Activated naive CD4-positive, alpha-beta T cell treated with Interleukin-2 at 50 U/mL for 16 hours (primary cell): ENCODE data around the gene SSBP3.

Experiments
- DNase-seq: peaks from one replicate; pipeline ENCODE4 v3.0.0-alpha.2; 2020

Gene SSBP3

DNA sequence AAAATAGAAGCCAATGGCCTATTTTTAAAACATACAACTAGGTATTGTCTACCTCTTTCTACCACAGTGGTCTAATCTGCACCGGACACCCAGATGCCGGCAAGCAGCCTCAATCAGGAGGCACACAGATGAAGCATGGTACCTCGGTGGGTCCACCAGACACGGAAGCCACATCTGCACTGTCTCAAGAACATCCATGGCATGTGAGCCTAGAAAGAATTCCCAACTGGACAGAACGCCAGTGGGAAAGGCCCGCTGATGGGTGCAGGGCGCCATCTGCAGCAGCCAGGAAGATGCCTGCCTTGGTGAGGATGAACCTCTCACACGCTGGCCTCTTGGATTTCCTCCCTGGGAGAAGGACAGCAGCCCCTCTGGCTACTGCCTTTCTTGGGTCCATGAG is 126.7 kb downstream of the SSBP3 start:
- no peak for DNase-seq

DNA sequence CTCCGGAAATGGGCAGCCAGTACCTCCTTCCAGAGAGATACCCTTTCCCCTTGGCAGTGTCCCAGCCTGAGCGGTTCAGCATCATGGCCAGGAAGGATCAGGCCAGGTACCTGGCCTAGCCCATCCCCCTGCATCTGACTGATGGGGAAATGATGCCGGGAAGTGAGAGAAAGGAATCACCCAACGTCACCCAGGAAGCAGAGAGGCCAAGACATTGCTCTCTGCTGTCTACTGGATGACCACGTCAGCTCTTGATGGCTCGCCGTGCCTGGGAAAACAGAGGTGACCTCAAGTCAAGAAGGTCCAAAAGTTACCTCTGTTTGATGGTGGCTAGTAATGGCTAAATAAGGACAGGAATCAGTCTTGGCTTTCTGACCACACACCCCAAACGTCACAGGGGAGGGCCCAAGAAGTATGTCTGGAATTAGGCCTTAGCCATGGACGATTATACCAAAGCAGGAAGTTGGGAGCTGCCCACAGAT is 127.2 kb downstream of the SSBP3 start:
- no peak for DNase-seq

DNA sequence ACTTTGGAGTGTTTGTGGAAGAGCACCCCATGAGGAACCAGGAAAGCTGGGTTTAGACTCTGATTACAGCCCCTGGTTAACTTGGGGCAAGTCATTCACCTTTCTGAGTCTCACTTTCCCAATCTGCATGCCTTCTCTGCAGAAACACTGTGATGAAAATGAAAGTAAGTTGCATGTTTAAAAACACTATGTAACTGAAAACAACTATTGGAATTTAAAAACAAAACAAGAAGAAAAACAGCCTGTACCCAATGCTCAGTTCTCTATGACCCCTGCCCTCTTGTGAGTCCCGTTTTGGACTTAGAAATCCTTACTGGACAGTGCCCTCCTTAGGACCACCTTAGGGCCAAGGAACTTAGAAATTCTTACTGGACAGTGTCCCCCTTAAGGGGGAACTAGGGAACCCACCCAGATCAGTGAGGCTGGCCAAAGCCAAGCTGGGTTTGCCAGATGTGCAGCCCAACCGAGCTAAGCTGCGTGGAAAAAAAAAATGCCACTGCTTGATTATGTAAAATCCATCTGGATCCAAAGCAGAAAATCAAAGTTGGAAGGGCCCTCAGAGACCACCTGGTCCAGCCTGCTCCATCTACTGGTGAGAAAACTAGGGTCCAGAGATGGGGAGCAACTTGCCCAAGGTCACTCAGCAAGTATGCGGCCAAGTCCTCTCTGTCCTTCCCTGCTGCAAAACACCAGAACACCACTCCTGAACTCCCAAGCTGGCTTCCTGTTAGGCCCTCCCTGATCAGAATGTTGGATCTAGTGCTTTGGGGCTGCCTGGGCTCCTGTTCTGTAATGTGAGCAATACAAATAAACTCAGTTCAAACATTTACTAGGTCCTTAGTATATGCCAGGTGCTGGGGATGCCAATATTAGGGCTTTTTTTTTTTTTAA is 128.5 kb downstream of the SSBP3 start:
- no peak for DNase-seq

DNA sequence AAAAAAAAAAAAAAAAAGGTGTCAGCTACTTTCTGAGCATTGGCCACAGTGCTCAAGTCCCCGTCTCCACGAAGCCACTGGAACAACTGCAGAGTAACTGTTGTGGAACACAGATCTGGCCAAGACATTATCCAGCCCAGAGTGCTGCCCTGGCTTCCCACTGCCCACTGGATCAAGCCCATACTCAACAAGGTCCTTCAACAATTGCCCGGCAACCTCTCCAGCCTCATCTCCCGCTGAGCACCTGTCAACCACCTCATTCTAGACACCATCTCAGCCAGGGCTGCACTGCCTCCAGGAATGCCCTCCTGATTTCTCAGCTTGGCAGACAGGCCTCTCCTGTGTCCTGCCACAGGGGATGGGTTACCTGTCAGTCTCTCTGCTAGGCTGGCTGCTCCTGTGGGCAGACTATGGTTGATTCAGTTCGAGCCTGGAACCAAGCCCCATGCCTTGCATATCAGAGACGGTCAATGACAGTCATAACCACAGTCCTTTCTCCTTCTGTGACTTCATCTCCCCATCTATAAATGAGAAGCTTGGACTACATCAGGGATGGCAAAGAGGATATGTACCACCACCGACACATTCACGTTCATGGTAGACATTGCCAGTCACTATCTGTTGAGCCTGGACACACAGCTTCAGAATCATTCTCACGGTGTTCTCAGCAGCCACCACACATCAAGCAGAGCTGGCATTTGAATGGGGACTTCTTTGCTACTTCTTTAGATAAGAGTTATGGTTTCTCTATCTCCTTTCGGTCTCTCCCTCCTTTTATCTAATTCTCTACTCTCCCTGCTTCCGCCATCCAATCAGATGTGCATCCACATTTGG is 129.4 kb downstream of the SSBP3 start:
- DNase-seq: no peak

DNA sequence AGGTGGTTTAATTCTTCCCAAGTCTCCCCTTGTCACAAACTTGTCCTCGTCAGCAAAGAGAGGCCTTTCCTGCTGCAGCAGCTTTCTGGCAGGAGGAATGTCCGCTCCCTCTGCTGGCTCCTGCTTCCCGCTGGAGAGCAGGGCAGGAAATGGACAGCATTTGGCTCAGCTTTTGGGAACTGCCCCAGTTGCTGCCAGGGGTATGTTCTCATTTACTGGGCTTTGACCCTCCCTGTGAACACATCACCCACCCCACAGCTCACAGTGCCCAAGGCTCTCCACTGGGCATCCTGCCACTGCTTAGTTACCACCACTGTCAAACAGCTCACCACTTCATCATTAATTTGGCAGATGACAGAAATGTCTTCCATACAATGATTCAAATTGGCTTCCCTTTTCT is 130.8 kb downstream of the SSBP3 start:
- DNase-seq: no peak

DNA sequence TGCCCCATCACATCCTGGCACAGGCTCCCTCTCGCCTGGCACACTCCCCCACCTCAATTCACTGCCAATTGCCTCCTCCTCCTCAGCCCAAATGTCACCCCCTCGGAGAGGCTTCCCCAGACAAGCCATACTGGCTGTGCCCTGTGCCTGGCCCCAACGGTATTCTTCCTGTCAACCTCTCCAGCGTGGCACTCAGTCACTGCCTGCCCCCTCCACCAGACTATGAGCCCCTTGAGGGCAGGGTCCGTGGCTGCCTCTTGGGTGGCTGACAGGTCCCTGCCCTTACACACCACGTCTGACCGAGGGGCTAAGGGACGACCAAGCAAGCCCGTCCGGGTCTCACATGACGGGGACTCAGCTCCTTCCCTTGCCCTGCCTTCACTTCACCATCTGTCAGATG is 131.3 kb downstream of the SSBP3 start:
- no peak for DNase-seq

DNA sequence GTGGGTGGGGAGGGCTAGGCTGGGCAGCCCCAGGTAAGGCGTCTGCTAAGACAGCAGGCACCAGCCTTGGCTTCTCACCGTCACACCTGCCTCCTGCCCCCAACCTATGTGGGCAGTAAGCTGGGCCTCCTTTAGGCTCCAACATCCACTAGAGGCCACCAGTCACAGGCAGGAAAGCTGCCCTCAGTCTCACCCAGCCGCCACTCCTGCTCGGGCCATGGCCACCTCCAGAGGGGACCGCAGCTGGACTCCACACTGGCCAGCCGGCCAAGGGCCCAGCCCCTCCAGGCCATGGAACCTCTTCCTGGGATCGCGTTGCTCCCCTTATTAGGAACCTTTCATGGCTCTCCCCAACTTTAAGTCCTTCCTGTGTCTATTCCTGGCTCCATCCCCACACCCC is 131.7 kb downstream of the SSBP3 start:
- DNase-seq: no peak

DNA sequence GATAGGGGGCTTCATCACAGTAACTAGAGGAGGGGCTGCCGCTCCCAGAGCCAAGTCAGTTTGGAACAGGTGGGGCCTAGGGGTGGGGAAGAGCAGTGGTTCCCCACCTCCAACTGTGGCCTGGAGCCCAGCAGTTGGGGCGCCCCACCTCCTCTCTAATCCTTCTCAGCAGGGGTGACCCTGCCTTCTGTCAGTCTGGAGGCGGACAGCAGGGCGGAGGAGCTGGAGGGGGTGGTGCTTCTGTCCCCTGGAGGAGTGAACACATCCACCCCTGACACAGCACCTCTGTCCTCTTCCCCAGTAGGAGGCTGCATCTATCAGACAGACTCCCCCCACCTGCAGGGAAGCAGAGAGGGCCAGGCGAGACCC is 132.4 kb downstream of the SSBP3 start:
- DNase-seq: no peak

DNA sequence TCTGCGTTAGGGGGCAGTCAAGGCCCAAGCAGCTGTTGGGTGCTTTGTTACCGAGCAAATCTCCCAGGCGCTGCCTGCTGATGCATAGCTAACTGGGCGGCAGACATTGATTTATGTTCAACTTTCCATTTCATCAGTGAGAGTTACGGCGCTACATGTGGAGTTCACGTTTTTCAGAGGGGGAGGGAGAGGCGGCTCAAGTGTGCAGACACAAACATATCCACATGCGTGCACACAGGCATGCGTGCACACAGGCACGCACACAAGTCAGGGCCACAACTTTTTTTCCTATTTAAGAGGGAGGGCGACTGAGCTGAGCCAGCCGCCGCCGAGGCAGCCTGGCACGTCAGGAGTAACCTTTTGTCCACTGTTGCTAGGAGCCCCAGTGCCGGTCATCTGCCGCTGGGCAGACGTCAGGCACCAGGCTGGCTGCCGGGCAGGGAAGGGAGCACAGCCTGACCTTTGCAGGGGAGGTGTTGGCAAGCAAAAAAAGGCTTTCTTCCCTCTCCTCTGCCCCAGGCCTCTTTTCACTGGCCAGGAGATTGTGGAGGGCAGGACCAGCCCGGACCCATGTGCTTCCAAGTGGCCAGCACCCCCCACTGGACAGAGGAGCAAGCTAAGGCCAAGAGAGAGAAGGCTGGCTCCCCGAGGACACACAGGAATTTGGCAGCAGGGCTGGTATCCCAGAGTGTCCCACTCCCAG is 133.0 kb downstream of the SSBP3 start:
- DNase-seq: no peak

DNA sequence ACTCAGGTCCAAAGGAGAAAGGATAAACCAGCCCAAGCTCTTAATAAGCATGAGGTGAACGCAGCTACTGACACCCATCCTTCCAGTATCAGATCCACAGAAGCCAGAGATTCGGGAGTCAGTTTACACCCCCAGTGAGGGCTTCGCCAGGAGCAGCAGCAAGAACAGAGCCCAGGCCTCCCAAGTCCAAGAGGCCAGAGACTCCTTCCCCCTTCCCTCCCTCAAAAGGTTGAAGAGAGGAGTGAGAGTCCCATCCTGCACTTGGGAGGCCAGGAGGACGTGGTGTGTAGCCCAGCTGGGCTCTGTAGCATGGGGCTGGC is 133.5 kb downstream of the SSBP3 start:
- no peak for DNase-seq

DNA sequence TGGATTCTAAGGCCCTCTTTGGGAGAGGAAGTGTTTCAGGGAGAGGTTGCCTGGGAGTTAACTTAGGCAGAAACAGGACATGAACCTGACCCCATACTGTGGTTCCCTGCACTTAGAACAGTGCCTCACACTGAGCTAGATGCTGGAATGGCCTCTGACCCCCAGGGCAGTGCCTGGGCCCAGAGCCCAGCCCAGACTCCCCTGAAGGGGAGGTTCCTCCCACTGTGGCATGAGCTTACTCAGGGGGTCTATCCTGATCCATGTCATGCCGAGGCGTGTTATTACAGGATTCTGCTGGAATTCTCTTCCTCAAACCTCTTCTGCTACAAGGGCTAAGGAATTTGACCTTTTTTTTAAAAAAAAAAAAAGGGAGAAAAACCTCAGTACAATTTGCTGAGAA is 134.1 kb downstream of the SSBP3 start:
- no peak for DNase-seq

DNA sequence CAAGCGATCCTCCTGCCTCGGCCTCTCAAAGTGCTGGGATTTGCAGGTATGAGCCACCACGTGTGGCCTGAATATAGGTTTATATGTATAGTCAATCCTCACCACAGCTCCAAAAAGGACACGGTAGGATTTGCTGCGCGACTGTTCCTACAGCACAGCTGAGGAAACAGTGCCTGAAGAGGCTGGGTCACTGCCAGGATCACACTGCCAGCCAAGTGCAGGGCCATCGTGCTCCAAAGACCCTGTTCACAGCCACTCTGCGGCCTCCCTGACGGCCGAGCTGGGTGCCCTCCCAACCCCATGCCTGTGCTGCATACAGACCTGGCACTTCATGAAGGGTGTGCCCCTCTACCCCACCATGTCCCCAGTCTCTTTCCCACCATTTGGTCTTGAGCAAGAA is 134.9 kb downstream of the SSBP3 start:
- DNase-seq: no peak

DNA sequence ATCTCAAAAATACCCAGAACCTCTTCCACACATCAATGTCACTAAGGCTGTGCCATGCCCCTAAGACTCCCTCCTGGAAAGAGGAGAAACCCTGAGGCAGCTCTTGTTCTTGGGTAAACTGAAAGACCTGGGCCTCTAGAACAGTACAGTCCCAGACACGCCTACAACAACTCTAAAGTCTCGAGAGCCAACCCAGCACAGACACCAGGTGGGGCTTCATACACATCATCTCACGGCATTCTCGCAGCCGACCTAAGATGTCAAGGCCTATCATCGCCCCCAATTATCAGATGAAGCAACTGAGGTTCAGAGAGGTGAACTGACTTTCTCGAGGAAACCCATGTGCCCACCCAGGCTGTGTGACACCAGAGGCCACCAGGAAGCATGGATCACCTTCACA is 135.7 kb downstream of the SSBP3 start:
- DNase-seq: no peak

DNA sequence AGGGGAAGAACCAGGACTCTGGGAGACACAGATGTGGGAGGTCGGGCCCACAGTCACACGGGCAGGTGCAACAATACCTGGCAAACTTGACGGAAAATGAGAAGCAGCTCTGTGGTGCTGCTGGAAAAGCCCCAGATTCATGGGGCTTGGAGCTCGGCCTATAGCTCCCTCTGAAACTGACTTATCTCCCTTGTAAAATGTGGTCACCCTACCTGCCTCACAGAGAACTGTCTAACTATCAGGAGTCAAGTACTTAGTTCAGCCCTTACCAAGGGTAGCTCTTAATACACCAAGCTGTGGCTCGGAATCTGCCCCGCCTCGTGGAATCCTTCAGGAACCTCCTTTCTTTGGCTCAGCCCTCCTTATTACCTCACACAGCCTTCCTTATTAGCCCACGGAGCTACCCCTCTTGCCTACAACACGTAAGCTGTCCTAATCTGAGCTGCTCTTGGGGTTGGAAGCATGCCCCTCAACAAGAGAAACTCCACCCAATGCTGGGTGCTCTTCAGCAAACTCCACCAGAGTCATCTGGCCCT is 137.4 kb downstream of the SSBP3 start:
- DNase-seq: no peak

DNA sequence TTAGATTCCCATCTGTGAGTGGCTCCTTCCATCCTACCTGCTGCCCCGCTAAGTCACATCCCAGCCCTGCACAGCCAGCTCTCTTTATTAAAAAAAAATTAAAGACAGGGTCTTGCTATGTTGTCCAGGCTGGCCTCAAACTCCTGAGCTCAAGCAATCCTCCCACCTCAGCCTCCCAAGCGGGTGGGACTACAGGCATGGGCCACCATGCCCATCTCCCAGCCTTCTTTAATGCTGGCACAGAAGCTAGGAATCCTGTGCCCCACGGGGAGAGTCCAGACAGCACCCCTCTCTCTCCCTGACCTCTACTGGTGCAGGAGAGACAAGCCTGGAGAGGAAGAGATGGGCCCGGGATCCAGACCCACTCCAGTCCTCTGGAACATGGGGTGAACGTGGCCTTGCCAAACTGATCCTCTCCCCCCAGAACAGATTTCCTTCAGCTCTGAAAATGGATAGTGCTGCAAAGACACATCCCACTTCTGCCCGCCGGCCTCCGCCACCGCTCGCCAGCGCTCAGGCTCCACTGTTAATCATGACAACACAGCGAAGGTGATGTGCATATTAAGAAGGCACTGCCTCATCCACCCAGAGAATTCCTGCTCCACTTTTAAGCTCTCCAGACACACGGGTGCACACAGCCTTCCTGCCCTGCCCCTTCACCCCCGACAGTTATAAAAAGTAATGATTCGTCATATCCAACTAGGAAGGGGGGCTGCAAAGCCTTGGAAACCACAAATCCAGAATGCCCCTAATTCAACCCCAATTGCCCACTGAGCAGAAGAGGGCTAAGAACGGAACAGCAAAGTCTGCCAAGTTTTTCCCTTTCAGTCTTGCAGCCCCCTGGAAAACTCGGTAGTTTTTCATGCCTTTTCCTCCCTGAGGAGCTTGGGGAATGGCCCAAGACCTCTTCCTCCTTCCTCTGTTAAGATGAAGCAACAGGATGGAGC is 138.1 kb downstream of the SSBP3 start:
- DNase-seq: no peak

DNA sequence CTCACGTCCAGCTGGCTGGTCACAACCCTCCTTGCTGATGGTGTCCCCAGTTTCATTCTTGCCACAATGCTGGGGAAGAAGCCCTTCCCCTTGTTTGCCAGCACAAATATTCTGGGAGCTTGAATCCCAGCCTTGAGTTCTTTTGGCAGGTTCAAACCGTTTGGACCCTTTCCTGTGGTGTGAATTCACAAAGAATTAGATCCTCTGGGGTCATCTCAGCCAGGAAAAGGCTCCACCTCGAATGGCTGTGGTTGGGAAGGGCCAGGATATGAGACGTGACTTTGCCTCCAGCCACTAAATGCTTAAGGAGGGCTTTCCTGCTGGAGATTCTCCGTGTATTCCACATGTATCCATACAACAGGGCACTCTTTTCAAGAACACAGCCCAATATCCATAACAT is 139.3 kb downstream of the SSBP3 start:
- no peak for DNase-seq

DNA sequence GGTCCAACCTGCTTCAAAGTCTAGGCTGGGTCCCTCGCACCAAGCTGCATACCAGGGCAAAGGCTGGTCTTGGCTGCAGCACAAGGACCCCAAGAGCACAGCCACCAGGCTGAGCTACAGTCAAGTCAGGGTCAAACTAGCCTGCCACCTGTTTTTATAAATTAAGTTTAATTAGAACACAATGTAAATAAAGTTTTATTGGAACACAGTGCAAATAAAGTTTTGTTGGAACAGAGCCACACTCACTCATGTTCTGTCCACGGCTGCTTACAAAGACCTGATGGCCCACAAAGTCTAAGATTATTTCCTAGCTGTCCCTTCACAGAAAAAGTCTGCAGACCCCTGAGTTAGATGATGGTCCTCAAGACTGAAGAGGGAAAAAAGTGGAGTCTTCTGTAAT is 140.0 kb downstream of the SSBP3 start:
- DNase-seq: no peak

DNA sequence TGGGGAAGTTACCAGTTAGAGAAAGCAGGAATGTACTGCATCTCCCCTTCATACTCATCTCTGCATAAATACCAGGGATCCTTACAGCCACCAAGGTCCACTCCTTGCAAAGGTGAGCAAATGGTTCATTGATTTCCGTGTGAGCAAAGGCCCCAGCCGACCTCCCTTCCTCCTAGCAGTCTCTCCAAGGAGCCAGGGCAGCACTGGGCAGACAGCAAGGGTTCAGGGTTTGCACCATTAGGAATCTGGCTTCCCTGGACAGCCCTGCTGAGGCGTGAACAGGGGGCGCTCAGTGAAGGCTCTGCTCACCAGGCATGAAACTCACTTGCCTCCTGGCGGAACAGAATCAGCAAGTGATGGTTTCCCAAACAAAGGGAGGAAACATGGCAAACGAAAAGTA is 140.5 kb downstream of the SSBP3 start:
- no peak for DNase-seq

DNA sequence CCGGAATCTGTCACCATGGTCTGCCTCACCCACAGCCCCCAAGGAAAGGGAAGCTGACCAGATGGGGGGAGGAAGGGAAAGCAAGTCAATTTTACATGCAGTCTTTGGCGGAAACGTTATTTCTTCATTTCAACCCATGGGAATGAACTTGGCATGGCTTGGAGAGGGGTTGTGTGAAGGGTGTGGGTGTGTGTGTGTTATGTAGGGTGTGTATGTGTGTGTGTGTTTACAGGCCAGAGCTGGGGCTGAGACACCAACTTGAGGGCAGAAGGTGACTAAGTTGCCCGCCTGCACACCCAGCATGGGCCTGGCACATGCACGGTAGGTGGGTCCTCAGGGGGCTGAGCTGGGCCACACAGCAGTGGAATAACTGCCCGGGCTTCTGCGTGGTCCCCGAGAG is 141.1 kb downstream of the SSBP3 start:
- no peak for DNase-seq

DNA sequence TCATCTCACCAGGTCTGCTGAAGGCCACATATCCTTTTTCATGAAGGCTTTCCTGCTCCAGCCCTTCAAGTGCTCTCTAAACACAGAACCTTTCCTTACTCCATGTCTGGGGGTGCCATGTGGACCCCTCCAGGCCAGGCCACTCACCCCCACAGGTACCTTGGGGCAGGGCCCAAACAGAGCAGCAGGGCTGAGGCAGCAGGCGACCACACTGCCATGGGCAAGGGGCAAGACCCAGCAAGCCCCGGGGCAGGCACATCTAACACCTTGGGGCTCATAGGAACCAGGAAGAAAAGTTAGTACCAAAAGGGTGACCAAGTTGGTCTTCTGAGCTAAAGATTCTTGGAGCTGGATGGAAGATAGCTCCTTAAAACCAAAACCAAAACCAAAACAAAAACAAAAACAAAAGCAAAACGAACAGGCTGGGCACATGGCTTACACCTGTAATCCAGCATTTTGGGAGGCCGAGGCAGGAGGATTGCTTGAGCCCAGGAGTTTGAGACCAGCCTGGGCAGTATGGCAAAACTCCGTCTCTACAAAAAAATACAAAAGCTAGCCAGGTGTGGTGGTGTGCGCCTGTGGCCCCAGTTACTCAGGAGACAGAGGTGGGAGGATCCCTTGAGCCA is 142.5 kb downstream of the SSBP3 start:
- DNase-seq: no peak

DNA sequence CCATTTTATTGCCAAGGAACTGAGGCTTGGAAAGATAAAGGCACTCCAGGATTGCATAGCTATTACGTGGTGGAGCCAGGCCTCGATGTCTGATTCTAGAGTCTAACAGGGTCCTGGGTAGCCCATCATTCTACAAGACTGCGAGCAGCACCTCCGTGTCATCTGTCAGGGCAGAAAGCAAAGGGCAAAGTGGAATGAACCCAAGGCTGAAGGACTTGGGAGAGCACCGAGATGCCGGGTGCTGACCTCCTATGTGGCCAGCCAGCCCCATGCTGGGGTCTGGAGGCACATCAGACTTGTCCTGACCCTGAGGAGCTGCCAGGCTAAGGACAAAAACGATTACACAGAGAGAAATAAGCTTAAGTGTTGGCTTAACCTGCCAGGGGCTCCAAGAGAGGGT is 143.9 kb downstream of the SSBP3 start:
- no peak for DNase-seq

DNA sequence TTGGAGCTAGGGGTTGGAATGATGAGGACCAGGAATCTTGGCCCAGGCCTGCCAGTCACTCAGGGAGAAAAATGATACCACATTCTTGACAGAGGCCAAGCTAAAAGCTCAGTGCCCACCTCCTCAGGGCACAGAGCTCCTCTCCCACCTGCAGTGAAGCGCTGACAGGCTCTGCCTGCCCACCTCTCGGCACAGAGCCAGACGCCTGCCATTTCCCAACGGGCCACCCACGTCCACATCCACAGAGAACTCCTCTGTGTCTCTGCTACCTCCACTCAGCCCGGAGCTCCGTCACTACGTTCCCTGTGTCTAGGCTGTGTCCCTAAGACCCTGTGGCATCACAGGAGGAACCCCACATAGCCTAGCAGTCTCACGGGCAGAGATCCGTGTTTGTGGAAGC is 145.4 kb downstream of the SSBP3 start:
- no peak for DNase-seq
